ENCODE measurements around the gene APBA3.
"Not testable (repeated sequence)": the region's sequence is repeated elsewhere in the genome, so short reads cannot be mapped to it uniquely, and the experiment has no call there.

APBA3 gene

GRCh38 chr19:3770136-3770999 lies 8.9 kb upstream of the APBA3 start:
- DNase-seq, result no peak

GRCh38 chr19:3769494-3769893 lies 8.0 kb upstream of the APBA3 start:
- no peak for DNase-seq

GRCh38 chr19:3768748-3769099 lies 7.2 kb upstream of the APBA3 start:
- no peak for DNase-seq

GRCh38 chr19:3768015-3768747 lies 6.7 kb upstream of the APBA3 start:
- no peak for DNase-seq

- no peak for DNase-seq
Measured at GRCh38 chr19:3767050-3767449, 5.6 kb upstream of the APBA3 start.

GRCh38 chr19:3766520-3766919 lies 5.0 kb upstream of the APBA3 start:
- DNase-seq, result no peak

GRCh38 chr19:3765757-3766156 lies 4.3 kb upstream of the APBA3 start:
- DNase-seq, result not testable (repeated sequence)

GRCh38 chr19:3765121-3765520 lies 3.6 kb upstream of the APBA3 start:
- no peak for DNase-seq

- peak; percentile 99 for DNase-seq
Measured at GRCh38 chr19:3762501-3763459, 1.3 kb upstream of the APBA3 start, which contains the start of gene MRPL54. Gene MRPL54, plus strand, starts transcription at chr19:3762682. Its CDS starts 19 bp downstream, at chr19:3762701.

- no peak for DNase-seq
Measured at GRCh38 chr19:3762130-3762473, 610 bp upstream of the APBA3 start.

- DNase-seq, result no peak
Measured at GRCh38 chr19:3760871-3761361, 576 bp downstream of the APBA3 start.

GRCh38 chr19:3759482-3760254 lies 1.8 kb downstream of the APBA3 start:
- no peak for DNase-seq

GRCh38 chr19:3758297-3758696 lies 3.2 kb downstream of the APBA3 start:
- DNase-seq, result not testable (repeated sequence)

GRCh38 chr19:3757705-3758104 lies 3.8 kb downstream of the APBA3 start:
- not testable (repeated sequence) for DNase-seq

GRCh38 chr19:3753631-3754410 lies 7.7 kb downstream of the APBA3 start:
- no peak for DNase-seq

- DNase-seq, result no peak
Measured at GRCh38 chr19:3752492-3752891, 9.0 kb downstream of the APBA3 start.

GRCh38 chr19:3751236-3751635 lies 10.3 kb downstream of the APBA3 start:
- DNase-seq, result no peak

GRCh38 chr19:3750211-3750610 lies 11.3 kb downstream of the APBA3 start:
- no peak for DNase-seq

GRCh38 chr19:3748965-3749364 lies 12.5 kb downstream of the APBA3 start:
- DNase-seq, result peak; percentile 7

GRCh38 chr19:3746371-3747056 lies 15.0 kb downstream of the APBA3 start:
- no peak for DNase-seq
